SK-N-SH (cell line): ENCODE measurements around the gene APOO. TPM values are rescaled to one million over a fixed set of nuclear protein-coding genes. Genes with fewer than 3 reads are reported as not detected.

Experiments used
- CTCF ChIA-PET: fragments of 300-600, 350-600 bp; formaldehyde crosslinking; extraction: SDS; loops from one replicate; lab custom pipeline; 2021; lab: Yijun Ruan, JAX
- POLR2A ChIA-PET: fragments of 350-600 bp; sonication (Branson Sonifier 250); formaldehyde crosslinking; extraction: SDS; loops from one replicate; lab custom pipeline; 2020; ENCODE audit warnings: antibody characterized with exemption, inconsistent platforms; lab: Yijun Ruan, JAX
- DNase-seq: peaks from one replicate; pipeline ENCODE4 v3.0.0; 2012
- H2AFZ ChIP-seq: fragments of 200-600 bp; sonication (generic); 2 replicates; pipeline ENCODE4 v1.8.1; 2016; ENCODE audit warnings: antibody characterized with exemption, mild to moderate bottlenecking, low read depth
- H3F3A ChIP-seq: fragments of 200-600 bp; sonication (generic); replicated peaks from 2 replicates; pipeline ENCODE3; 2016; ENCODE audit warnings: antibody characterized with exemption, mild to moderate bottlenecking; ENCODE audit not compliant: insufficient read depth
- H3K27ac ChIP-seq, 2 experiments: fragments of 200-500 bp in 1 of 2; fragments of 200-600 bp in 1 of 2; sonication (Bioruptor generic) in 1 of 2; sonication (generic), shearing (Covaris generic) in 1 of 2; 2 replicates each; pipeline versions ENCODE4 v1.5.1 to v1.6.1; 2014 to 2016; ENCODE audit warnings: low read depth in 2 of 2, inconsistent platforms in 1 of 2, low read length in 1 of 2, mild to moderate bottlenecking in 1 of 2, mixed read lengths in 1 of 2
- H3K27me3 ChIP-seq: fragments of 200-600 bp; sonication (generic), shearing (Covaris generic); 2 replicates; pipeline ENCODE4 v1.6.1; 2016; ENCODE audit warnings: mixed run types; ENCODE audit not compliant: insufficient read depth
- H3K36me3 ChIP-seq, 2 experiments: fragments of 200-500 bp in 1 of 2; fragments of 200-600 bp in 1 of 2; sonication (Bioruptor generic) in 1 of 2; sonication (generic) in 1 of 2; replicated peaks in 1 of 2; 2 replicates each; pipeline versions ENCODE3 to v1.5.1; 2014 to 2016; ENCODE audit warnings: low read length in 1 of 2, mild to moderate bottlenecking in 1 of 2; ENCODE audit not compliant: insufficient read depth in 2 of 2, control insufficient read depth in 1 of 2
- H3K4me1 ChIP-seq, 2 experiments: fragments of 200-500 bp in 1 of 2; fragments of 200-600 bp in 1 of 2; sonication (Bioruptor generic) in 1 of 2; sonication (generic), shearing (Covaris generic) in 1 of 2; 2 replicates each; pipeline versions ENCODE4 v1.5.1 to v1.6.1; 2014 to 2016; ENCODE audit warnings: low read depth in 1 of 2, low read length in 1 of 2, mixed run types in 1 of 2; ENCODE audit not compliant: insufficient read depth in 2 of 2, control insufficient read depth in 1 of 2
- H3K4me2 ChIP-seq: fragments of 200-600 bp; sonication (generic), shearing (Covaris generic); 2 replicates; pipeline ENCODE4 v1.6.1; 2017; ENCODE audit warnings: mixed run types
- H3K4me3 ChIP-seq, 2 experiments: fragments of 200-500 bp in 1 of 2; fragments of 200-600 bp in 1 of 2; sonication (Bioruptor generic) in 1 of 2; sonication (generic), shearing (Covaris generic) in 1 of 2; 2 replicates each; pipeline versions ENCODE4 v1.5.1 to v1.8.1; 2014 to 2016; ENCODE audit warnings: low read depth in 2 of 2, inconsistent platforms in 1 of 2, low read length in 1 of 2, mild to moderate bottlenecking in 1 of 2, mixed read lengths in 1 of 2, moderate library complexity in 1 of 2
- H3K79me2 ChIP-seq: fragments of 200-600 bp; sonication (generic); 2 replicates; pipeline ENCODE4 v1.8.1; 2017; ENCODE audit warnings: mild to moderate bottlenecking; ENCODE audit not compliant: insufficient read depth
- H3K9ac ChIP-seq: fragments of 200-600 bp; sonication (generic); 2 replicates; pipeline ENCODE4 v1.6.1; 2017; ENCODE audit warnings: mixed run types
- H3K9me2 ChIP-seq: fragments of 200-600 bp; sonication (generic); 2 replicates; pipeline ENCODE4 v1.6.1; 2017; ENCODE audit warnings: mixed run types
- H3K9me3 ChIP-seq: fragments of 200-600 bp; sonication (generic); 2 replicates; pipeline ENCODE4 v1.6.1; 2017; ENCODE audit warnings: mixed run types, mild to moderate bottlenecking, moderate library complexity
- H4K20me1 ChIP-seq: fragments of 200-600 bp; sonication (generic); 2 replicates; pipeline ENCODE4 v1.6.1; 2017; ENCODE audit warnings: mild to moderate bottlenecking, mixed run types; ENCODE audit not compliant: insufficient read depth
- CHD2 ChIP-seq: fragments of 150-350 bp; IDR thresholded peaks from 2 replicates; pipeline ENCODE4 v1.6.1; 2018; ENCODE audit warnings: low read length; ENCODE audit not compliant: partially characterized antibody
- FOXJ3 ChIP-seq: sonication (generic); formaldehyde crosslinking; IDR thresholded peaks from 2 replicates; pipeline ENCODE4 v1.5.1; 2020; ENCODE audit warnings: mild to moderate bottlenecking, missing genetic modification reagents
- GABPA ChIP-seq: IDR thresholded peaks from 2 replicates; pipeline ENCODE4 v1.4.0; 2012; ENCODE audit warnings: low read depth, mild to moderate bottlenecking
- GATA2 ChIP-seq: sonication (generic); formaldehyde crosslinking; IDR thresholded peaks from 2 replicates; pipeline ENCODE4 v1.5.0; 2020; ENCODE audit warnings: mild to moderate bottlenecking, missing genetic modification reagents
- JUND ChIP-seq: IDR thresholded peaks from 2 replicates; pipeline ENCODE4 v1.4.0; 2012
- MXI1 ChIP-seq: IDR thresholded peaks from 2 replicates; pipeline ENCODE4 v1.6.1; 2012; ENCODE audit warnings: mild to moderate bottlenecking, low read depth, low read length, improper control_type of control experiment
- NRF1 ChIP-seq: IDR thresholded peaks from 2 replicates; pipeline ENCODE4 v1.6.1; 2012; ENCODE audit warnings: low read depth, mild to moderate bottlenecking, low read length
- POLR2AphosphoS5 ChIP-seq: IDR thresholded peaks from 2 replicates; pipeline ENCODE4 v1.6.1; 2012; ENCODE audit warnings: low read depth, low read length
- RCOR1 ChIP-seq: fragments of 150-350 bp; IDR thresholded peaks from 2 replicates; pipeline ENCODE4 v1.6.1; 2017; ENCODE audit warnings: antibody characterized with exemption, low read length
- REST ChIP-seq: IDR thresholded peaks from 2 replicates; pipeline ENCODE4 v1.6.1; 2012; ENCODE audit warnings: mild to moderate bottlenecking, low read depth, low read length, moderate library complexity
- RFX5 ChIP-seq: IDR thresholded peaks from 2 replicates; pipeline ENCODE4 v1.6.1; 2012; ENCODE audit warnings: mild to moderate bottlenecking, improper control_type of control experiment, low read length
- SIN3A ChIP-seq: IDR thresholded peaks from 2 replicates; pipeline ENCODE4 v1.6.1; 2012; ENCODE audit warnings: low read depth, mild to moderate bottlenecking, low read length, moderate library complexity, borderline replicate concordance
- SMC3 ChIP-seq: IDR thresholded peaks from 2 replicates; pipeline ENCODE4 v1.6.1; 2012; ENCODE audit warnings: low read depth, low read length, improper control_type of control experiment
- TAF1 ChIP-seq: IDR thresholded peaks from 2 replicates; pipeline ENCODE4 v1.6.1; 2012; ENCODE audit warnings: low read depth, mild to moderate bottlenecking, low read length, moderate library complexity, borderline replicate concordance
- USF2 ChIP-seq: fragments of 150-350 bp; IDR thresholded peaks from 2 replicates; pipeline ENCODE4 v1.6.1; 2017; ENCODE audit warnings: antibody characterized with exemption, low read length, low read depth, borderline replicate concordance
- YY1 ChIP-seq: IDR thresholded peaks from 2 replicates; pipeline ENCODE4 v1.4.0; 2012; ENCODE audit warnings: low read depth, mild to moderate bottlenecking
- WGBS: methylation state at CpG from one replicate; pipeline ENCODE4 v1.1.6; 2017; ENCODE audit warnings: low lambda C conversion rate; 5-methylcytosine and 5-hydroxymethylcytosine counted together
- polyA plus RNA-seq, 3 experiments: library from polyadenylated mRNA; depleted of rRNA; stranded (reverse); fragments of >200 nt; gene quantifications; 2 replicates each; pipeline ENCODE4 v1.2.3, GENCODE V29; 2012

Gene APOO
- polyA plus RNA-seq, 1 of the 3 experiments (the other 2 are of a cell fraction): 22.0 TPM

GRCh38 chrX:23898412-23898959, 9.3 kb downstream of the APOO start:
- peak overlapping the region; percentile 2; the same call in 1 of the 2 replicates for H3K4me2 ChIP-seq
- ChIA-PET CTCF (interaction anchor here (0.8 kb wide), 1 partner anchor 115 kb away, joined by 3 read pairs; the partner anchor contains the start of gene SAT1), POLR2A (no interaction called here)
- H4K20me1 ChIP-seq: no peaks in the 10 kb centered on the region
- no peak for DNase-seq
- 20% methylated on average over 3 of the region's 3 CpGs for WGBS
- H3K4me1 ChIP-seq: peaks cover 3 to 10% of the 10 kb centered on the region in 2 experiments; a peak in 2 of 4 replicates
- no peak for TF ChIP-seq GABPA
- TF ChIP-seq USF2: no peak
- TF ChIP-seq MXI1: no peak
- TF ChIP-seq TAF1: no peak
- no peak for TF ChIP-seq YY1
- no peak for TF ChIP-seq SIN3A
- TF ChIP-seq POLR2AphosphoS5: no peak
- TF ChIP-seq RCOR1: no peak
- TF ChIP-seq REST: no peak
- TF ChIP-seq FOXJ3 (CRISPR knock-in tag): no peak
- TF ChIP-seq GATA2 (CRISPR knock-in tag): no peak
- no peak for TF ChIP-seq RFX5
- no peak for TF ChIP-seq NRF1
- no peak for TF ChIP-seq CHD2
- no peak for TF ChIP-seq SMC3
- TF ChIP-seq JUND: no peak
- H3K27ac ChIP-seq: peak overlapping the region in 1 of 2 experiments; percentile 57; a peak in 2 of 4 replicates
- no peak overlapping the region for H2AFZ ChIP-seq
- peaks cover 7% of the 10 kb centered on the region; the same call in 1 of the 2 replicates for H3K79me2 ChIP-seq
- peaks cover 8% of the 10 kb centered on the region for H3F3A ChIP-seq
- H3K9me3 ChIP-seq: no peaks in the 10 kb centered on the region
- no peak overlapping the region for H3K4me3 ChIP-seq
- no peaks in the 10 kb centered on the region; the same call in 1 of the 2 replicates for H3K27me3 ChIP-seq
- H3K36me3 ChIP-seq: no peaks in the 10 kb centered on the region
- H3K9ac ChIP-seq: no peak overlapping the region; the same call in 1 of the 2 replicates
- H3K9me2 ChIP-seq: no peaks in the 10 kb centered on the region
